ENCODE measurements around the gene CYP51A1.
"Not testable (repeated sequence)": the region's sequence is repeated elsewhere in the genome, so short reads cannot be mapped to it uniquely, and the experiment has no call there.

CYP51A1 gene

DNA sequence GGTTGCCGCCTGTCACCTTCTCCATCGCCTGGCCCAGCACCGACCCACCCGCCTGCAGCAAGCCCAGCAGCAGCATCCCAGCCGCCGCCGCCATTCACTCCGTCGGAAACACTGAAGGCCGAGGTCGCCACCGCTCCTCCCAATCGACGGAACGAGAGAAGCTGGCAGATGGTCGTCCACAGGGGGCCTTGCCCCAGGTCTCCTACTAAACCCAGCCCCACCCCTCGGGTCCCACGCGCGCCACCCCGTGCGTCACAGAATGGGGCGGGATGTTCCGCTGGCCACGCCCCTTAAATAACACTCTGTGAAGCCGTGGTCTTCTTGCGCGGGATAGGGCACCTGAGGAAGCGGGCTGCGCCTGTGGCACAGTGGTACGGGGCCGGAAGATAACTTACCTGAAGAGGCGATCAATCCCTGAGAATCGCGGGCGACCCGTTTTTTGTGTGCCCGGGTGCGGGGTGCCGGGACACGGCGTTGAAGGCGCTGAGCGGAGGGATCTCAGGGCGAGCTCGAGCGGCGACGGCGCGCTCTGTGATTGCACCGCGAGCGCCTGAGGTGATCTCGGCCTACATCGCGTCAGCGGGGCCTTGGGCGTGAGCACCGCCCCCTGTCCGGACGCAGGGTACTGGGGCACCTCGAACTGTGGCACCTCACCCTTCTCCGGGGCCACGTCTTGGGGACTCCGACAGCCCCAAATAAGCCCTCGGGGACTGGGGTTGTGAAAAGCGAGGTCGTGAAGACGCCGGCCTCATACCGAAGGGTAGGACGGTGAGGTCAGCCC, at the start of gene CYP51A1:
TSS of gene CYP51A1 (minus strand) at position 207 of the 781 bp plus-strand sequence. CDS start at position 94, 113 bp downstream.
- DNase-seq (ENCODE audit: low read depth) = peak; percentile 89

DNA sequence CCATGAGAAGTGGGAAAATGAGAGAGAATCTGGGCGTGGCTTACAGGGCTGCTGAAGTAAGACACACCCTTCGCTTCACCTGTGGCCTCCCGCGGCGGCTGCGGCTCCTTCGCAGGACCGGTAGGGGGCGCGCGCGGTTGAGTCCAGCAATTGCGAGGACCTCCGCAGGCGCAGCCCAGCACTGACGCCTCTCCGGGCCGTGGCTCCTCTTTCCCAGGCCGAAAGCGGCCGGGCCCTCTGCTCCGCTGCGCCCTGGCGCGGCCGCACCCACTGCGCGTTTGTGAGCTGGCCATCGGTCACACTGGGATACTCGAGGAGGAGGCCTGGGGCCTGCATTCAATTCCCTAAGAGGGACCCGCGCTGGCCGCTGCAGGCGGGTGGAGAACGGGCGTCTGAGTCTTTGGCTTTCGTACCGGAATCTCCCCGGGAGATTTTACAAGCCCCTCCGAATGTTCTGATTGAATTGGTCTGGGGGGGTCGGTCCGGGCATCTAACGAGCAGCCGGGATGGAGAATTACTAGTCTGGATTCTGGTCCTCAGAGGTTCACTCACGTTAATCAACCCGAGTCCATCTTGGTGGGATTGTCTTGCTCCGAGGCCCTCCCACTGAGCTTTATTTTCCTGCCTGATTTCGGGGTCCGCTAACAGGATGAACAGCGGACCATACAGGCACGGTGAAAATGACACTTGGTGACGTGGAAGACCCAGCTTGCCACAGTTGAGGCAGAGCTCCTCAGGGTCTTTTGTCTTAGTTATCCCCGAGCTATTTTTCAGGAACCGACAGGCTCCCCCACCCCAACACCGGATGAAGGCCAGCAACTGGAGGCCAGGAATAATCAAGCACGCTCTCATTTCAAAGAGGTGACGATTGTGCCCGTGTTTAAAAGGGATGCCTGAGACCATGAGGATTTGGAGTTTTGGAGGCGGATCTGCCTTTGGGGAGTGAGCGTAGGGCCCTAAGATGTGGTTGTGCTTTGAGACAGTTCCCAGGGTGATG, 44.9 kb upstream of the CYP51A1 start, which contains the start of gene LRRD1:
TSS of gene LRRD1 (minus strand) at position 215 of the 997 bp plus-strand sequence. CDS start 13,940 bp downstream, outside the sequence.
- DNase-seq (ENCODE audit: low read depth) = peak; percentile 71

DNA sequence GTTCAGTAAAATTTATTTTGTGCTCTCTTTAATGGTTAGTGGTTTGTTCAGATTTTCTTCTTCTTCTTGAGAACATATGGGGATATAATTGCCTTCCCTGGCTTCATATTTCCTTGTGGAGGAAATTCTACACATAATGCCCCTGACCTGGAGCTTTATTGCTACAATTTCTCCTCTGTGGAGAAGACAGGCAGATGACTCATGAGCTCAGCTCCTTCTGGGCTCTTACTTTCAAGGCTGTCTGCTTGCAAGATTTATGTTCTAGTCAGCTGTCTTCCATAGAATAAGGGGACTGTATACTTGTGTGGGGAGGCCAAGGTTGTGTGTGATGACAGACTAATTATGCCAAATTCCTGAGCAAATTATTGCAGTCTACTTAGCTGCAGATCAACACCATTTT, 43.1 kb upstream of the CYP51A1 start:
- DNase-seq (ENCODE audit: low read depth) = peak; percentile 78

DNA sequence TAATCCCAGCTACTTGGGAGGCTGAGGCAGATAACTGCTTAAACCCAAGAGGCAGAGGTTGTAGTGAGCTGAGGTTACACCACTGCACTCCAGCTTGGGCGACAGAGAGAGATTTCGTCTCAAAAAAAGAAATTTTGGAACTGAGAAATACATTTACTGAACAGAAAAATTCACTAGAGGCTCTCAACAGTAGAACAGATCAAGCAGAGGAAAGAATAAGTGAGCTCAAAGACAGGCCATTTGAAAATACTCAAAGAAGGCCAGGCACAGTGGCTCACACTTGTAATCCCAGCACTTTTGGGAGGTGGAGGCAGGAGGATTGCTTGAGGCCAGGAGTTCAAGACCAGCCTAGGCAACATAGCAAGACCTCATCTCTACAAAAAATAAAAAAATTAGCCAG, 35.3 kb upstream of the CYP51A1 start:
- not testable (repeated sequence) for DNase-seq (ENCODE audit: low read depth)

DNA sequence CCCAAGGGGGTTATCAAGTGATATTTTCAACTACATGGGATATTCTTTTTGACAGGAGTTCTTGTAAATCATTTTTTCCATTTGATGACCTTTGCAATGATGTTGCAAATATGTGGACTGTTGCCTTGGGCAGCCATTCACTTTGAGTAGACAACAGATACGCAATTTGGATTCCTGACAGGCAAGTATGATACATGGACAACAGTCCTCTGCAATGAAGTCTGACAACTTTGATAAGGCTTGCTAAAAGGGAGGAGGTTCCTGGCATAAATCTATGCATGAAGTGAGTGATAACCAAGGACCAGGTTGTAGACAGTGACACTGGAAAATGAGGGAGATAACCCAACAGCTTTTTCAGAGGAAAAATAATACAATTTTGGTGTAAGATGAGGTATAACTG, 27.0 kb upstream of the CYP51A1 start:
- peak; percentile 6 for DNase-seq (ENCODE audit: low read depth)

DNA sequence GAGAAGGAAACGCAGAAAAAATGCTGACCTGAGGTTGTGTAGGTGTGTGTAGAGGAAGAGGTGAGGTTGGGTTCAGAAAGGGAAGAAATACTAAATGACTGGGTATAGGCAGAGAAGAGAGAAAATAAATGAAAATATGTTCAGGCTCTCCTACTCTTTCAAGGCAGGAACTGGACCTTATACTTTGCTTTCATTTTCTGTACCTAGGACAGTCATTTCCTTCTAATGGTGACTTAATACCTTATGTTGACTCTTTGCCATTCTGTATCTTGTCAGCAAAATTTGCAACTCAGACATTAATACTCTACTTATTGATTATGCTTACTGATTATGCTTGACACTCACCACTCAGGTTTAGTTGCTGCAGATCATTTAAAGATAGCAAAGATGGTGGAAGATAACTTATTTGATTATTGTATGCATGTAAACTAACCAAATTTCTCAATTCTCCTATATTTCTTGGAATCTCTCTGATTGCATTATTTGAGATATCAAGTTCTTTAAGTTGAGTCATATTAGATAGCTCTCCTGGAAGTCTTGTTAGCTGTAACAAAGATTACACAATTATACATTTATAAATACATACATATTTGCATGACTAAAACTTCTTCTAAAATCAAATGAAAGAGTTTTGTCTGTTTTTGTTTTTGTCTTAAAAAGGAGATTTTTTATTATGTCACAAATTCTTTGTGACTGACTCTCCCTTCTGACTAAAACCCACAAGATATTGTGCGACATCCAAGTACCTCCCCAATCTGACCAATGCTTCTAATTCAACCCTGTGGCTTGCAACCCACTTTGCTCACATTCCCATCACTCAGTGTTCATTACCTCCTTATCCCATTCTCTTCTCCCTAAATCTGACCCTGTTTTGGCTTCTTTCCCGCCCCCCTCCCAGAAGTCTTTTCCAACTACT, 24.6 kb upstream of the CYP51A1 start:
- DNase-seq (ENCODE audit: low read depth) = peak; percentile 89

DNA sequence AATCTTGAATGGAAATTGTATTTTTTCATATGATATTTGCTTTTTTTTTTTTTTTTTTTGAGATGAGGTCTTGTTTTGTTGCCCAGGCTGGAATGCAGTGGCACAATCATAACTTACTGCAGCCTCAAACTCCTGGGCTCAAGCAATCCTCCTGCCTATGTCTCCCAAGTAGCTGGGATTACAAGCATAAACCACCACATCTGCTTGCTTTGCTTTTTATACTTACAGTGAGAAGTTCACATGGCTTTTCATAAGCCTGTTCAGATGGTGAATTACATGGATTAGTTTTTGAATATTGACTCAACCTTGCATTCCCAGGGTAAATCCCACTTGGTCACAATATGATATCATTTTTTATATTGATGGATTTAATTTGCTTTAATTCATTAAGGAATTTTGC, 22.7 kb upstream of the CYP51A1 start:
- DNase-seq (ENCODE audit: low read depth) = peak; percentile 77

DNA sequence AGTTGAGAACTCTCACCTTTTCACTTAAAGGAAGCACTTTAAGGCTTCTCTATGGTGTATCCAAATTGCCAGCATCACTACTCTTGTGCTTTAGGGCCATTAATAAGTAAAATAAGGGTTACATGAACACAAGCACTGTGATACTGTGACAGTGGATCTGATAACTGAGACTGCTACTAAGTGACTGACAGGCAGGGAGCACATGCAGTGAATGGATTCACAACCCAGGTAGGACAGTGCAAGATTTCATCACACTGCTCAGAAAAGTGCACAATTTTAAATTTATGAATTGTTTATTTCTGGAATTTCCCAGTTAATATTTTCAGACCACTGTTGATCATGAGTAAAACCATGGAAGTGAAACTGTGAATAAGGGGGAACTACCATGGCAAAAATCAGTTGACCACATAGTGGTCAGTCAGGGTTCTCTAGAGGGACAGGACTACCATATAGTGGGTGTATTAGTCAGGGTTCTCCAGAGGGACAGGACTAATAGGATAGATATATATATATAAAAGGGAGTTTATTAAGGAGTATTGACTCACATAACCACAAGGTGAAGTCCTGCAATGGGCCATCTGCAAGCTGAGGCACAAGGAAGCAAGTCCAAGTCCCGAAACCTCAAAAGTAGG, 20.9 kb upstream of the CYP51A1 start:
- no peak for DNase-seq (ENCODE audit: low read depth)

DNA sequence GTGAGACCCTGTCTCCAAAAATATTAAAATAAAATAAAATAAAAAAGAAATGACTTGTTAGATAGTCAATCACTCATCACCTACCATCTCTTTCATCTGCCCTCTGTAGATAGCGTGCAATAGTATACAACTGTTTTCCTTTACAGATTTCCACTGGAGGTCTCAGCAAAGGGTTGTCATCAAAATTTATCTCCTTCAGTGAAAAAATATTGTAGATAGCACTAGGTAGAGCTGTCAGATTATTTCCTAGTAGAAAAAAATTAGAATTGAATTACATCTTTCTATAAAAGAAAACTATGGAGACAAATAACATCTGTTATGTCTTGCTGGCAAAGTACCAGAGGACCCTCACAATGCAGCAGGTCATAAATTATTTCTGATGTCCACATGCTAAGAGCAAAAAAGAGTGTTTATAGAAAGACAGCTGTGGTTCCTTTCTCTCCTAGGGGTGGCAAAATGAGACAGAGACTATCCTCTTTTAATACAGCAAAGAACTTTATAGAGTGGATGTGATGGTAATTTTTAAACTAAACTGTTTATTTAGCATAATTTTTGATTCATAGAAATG, 16.3 kb upstream of the CYP51A1 start:
- DNase-seq (ENCODE audit: low read depth) = no peak

DNA sequence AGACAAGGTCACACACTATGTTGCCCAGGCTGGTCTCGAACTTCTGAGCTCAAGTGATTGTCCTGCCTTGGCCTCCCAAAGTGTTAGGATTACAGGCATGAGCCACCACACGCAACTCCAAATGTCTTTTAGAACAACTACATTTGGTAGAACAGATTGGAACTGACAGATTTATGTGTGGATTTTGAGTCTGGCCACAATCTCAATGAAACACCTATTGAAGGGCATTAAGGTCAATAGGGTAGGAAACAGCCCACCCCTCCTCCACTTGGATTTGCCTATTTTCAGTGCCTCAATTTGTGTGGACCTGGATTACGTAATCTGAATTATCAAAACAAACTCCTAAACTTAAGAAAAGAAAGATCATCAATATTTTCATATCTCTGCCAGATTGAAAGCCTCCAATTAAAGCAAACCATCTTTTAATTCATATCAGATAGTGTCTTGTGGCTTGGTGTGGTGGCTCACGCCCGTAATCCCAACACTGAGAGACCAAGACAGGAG, 15.5 kb upstream of the CYP51A1 start:
- DNase-seq (ENCODE audit: low read depth) = no peak

DNA sequence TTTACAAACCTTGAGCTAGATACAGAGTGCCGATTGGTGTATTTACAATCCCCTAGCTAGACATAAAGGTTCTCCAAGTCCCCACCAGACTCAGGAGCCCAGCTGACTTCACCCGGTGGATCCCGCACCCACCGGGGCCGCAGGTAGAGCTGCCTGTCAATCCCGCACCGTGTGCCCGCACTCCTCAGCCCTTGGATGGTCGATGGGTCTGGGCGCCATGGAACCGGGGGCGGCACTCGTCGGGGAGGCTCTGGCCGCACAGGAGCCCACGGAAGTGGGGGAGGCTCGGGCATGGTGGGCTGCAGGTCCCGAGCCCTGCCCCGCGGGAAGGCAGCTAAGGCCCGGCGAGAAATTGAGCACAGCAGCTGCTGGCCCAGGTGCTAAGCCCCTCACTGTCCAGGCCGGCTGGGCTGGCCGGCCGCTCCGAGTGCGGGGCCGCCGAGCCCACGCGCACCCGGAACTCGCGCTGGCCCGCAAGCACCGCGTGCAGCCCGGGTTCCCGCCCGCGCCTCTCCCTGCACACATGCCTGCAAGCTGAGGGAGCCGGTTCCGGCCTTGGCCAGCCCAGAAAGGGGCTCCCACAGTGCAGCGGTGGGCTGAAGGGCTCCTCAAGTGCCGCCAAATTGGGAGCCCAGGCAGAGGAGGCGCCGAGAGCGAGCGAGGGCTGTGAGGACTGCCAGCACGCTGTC, 9.1 kb upstream of the CYP51A1 start:
- DNase-seq (ENCODE audit: low read depth) = not testable (repeated sequence)

DNA sequence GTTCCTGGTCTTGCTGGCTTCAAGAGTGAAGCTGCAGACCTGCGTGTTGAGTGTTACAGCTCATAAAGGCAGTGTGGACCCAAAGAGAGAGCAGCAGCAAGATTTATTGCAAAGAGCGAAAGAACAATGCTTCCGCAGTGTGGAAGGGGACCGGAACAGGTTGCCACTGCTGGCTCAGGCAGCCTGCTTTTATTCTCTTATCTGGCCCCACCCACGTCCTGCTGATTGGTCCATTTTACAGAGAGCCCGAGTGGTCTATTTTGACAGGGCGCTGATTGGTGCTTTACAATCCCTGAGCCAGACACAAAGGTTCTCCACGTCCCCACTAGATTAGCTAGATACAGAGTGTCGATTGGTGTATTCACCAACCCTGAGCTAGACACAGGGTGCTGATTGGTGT, 8.5 kb upstream of the CYP51A1 start:
- DNase-seq (ENCODE audit: low read depth) = not testable (repeated sequence)

DNA sequence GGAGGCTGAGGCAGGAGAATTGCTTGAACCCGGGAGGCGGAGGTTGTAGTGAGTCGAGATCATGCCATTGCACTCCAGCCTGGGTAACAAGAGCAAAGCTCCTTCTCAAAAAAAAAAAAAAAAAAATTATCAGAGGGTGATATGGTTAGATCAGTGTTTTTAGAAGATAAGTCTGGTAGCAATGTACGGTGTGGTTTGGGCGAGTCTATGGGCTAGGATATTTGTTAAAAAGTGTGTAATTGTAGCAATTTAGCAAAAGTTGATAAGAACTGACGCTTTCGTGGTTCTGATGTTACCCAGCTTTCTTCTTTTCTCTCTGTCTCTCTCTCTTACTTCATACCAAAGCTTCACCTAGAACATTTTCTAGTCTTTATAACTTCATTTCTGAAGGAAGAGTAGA, 6.9 kb upstream of the CYP51A1 start:
- no peak for DNase-seq (ENCODE audit: low read depth)

DNA sequence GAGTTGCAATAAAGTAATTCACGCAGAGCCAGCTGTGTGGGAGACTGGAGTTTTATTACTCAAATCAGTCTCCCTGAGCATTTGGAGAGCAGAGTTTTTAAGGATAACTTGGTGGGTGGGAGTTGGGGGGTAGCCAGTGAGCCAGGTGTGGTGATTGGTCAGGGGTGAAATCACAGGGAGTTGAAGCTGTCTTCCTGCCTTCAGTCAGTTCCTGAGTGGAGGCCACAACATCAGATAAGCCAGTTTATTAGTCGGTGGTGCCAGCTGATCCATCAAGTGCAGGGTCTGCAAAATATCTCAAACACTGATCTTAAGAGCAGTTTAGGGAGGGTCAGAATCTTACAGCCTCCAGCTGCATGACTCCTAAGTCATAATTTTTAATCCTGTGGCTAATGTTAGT, 3.3 kb upstream of the CYP51A1 start:
- DNase-seq (ENCODE audit: low read depth) = peak; percentile 99

DNA sequence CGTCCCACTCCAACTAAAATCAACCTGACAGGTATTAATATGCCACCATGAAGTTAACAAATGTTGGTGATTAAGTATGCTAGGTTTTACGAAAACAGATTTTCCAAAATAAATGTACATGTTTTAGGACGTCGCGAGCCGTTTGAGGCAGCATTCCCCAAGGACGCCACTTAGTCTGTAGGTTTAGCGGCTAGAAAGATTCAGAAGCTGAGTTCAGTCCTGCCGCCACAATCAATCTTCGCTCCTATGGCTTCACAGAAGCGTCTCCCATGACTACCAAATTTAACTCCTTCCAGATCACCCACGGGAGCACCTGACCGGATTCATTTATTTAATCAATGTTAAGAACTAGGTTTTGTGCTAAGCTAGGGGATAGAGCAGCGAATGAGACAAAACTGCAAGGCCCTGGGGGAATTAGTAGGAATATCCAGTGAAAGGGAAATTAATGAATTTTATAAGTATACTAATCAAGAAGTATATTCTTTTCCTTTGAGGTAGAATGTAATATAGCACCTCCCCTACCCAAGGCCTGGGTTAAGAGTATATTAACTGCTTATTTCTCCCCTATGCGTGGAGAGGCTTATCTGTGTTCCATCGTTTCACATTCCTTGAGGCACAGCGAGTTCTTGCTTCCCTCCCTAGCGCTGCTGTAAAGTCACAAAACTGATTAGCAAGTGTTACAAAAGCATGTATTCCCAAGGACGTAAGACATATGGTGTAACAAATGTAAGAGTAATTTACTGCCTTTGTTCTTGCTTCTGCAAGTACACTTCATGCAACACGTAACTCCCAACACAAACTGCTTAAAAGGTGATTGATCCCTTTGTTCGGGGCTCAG, 994 bp upstream of the CYP51A1 start:
- peak; percentile 93 for DNase-seq (ENCODE audit: low read depth)

DNA sequence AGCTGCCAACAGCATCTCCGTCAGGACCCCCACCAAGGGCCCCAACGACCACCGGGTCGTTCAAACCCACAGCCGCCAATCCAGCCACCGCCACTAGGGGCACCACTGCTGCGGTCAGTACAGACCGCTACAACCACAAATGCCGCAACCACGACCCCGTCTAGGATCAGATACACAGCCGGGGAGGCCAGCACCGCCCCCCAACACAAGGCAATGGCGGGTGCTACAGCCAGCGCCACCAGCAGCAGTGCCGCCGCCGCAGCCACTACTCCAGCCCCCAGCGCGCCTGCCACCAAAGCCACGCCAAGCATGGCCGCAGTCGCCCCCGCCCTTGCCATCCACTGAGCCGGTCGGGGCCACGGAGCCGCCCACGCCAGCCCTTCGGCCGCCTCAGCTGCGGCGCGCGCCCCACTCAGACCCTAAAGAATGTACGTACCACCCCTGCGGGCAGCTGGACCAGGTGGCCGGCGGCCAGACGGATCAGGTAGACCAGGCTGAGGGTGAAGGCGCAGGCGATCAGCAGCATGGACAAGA, 473 bp downstream of the CYP51A1 start:
- peak; percentile 35 for DNase-seq (ENCODE audit: low read depth)

DNA sequence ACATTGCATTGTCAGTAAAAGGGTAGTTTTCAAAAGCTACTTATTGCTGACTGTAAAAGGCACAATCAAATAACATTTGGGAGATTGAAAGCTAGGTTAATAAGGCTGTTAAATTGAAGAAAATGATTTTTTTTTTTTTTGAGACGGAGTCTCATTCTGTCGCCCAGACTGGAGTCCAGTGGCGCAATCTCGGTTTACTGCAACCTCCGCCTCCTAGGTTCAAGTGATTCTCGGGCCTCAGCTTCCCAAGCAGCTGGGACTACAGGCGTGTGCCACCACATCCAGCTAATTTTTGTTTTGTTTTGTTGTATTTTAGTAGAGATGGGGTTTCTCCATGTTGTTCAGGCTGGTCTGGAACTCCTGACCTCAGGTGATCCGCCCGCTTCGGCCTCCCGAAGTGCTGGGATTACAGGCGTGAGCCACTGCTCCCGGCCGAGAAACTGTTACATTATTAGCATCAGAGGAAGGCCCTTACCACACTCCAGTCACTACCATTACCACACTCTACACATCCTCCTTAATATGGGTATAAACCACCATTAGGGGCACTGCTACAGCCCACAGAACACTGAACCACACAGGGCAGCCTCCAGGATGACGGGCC, 1.0 kb downstream of the CYP51A1 start:
- DNase-seq (ENCODE audit: low read depth) = peak; percentile 61

DNA sequence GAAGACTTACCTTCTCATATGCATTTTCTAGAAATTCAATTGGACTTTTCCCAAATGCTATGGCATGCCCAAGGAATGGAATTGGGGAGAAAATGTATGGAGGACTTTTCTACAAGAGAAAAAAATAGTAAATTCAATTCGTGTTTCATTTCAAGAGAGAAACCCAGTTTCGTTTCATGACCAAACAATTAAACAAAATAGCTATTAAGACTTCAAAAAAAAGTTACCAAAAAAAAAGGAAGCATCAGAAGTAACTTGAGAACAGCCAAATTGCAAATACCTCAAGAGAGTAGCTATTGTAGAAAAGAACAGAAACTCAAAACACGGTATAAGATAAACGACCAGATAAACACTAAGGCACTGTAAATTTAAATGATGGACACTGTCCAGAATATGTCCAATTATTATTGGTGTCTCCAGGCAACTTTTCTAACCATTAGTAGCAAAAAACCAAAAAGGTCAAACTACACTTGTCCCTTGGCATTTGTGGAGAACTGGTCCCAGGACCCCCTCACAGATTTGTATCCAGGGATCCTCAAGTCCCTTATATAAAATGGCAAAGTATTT, 2.4 kb downstream of the CYP51A1 start:
- no peak for DNase-seq (ENCODE audit: low read depth)
